NCI-H748 (cell line): Measurements from ENCODE around the gene MZT2B.
"Not testable (repeated sequence)": the region's sequence is repeated elsewhere in the genome, so short reads cannot be mapped to it uniquely, and the experiment has no call there.

ENCODE experiments used
- DNase-seq: peaks from one replicate; lab custom pipeline; 2025; ENCODE audit not compliant: unreplicated experiment; lab: John Stamatoyannopoulos, UW

Gene MZT2B

GRCh38 chr2:130202518-130202917, 20.5 kb downstream of the MZT2B start:
- DNase-seq, result peak; percentile 0

GRCh38 chr2:130203150-130203549, 21.1 kb downstream of the MZT2B start:
- not testable (repeated sequence) for DNase-seq

GRCh38 chr2:130207051-130207450, 25.0 kb downstream of the MZT2B start:
- not testable (repeated sequence) for DNase-seq

- not testable (repeated sequence) for DNase-seq
Measured at GRCh38 chr2:130219147-130219546, 37.1 kb downstream of the MZT2B start.

- DNase-seq, result not testable (repeated sequence)
Measured at GRCh38 chr2:130220505-130220904, 38.4 kb downstream of the MZT2B start.

GRCh38 chr2:130222523-130222922, 40.5 kb downstream of the MZT2B start:
- not testable (repeated sequence) for DNase-seq

- DNase-seq, result not testable (repeated sequence)
Measured at GRCh38 chr2:130228005-130228404, 45.9 kb downstream of the MZT2B start.

GRCh38 chr2:130228467-130229160, 46.6 kb downstream of the MZT2B start:
- not testable (repeated sequence) for DNase-seq

- not testable (repeated sequence) for DNase-seq
Measured at GRCh38 chr2:130229161-130229510, 47.1 kb downstream of the MZT2B start.

- not testable (repeated sequence) for DNase-seq
Measured at GRCh38 chr2:130230376-130230775, 48.3 kb downstream of the MZT2B start.

- not testable (repeated sequence) for DNase-seq
Measured at GRCh38 chr2:130230907-130231306, 48.8 kb downstream of the MZT2B start.

- no peak for DNase-seq
Measured at GRCh38 chr2:130231656-130232055, 49.6 kb downstream of the MZT2B start.

- DNase-seq, result not testable (repeated sequence)
Measured at GRCh38 chr2:130233066-130233465, 51.0 kb downstream of the MZT2B start.

- not testable (repeated sequence) for DNase-seq
Measured at GRCh38 chr2:130239581-130239980, 57.5 kb downstream of the MZT2B start.
